Lung (tissue), 12 donors: ENCODE measurements around the gene TTLL5. TPM values are rescaled to one million over a fixed set of nuclear protein-coding genes. Genes with fewer than 3 reads are reported as not detected.

Experiments
- ATAC-seq: fragments of 200-7000 bp; cut with Tn5 transposase; one replicate; pipeline ENCODE4 v1.9.1; 2020; ENCODE audit warnings: moderate number of reproducible peaks; ENCODE audit not compliant: insufficient read depth, low FRiP score
- DNase-seq, 3 donors: peaks; one replicate each; pipeline ENCODE4 v3.0.0-alpha.2; 2013 to 2017
- H3K27ac ChIP-seq, 2 donors: one replicate each; pipeline ENCODE4 v1.5.1; 2013; ENCODE audit warnings: mild to moderate bottlenecking in 2 of 2, moderate library complexity in 2 of 2, control low read depth in 1 of 2, inconsistent platforms in 1 of 2, low read depth in 1 of 2, low read length in 1 of 2
- H3K27me3 ChIP-seq, 3 donors: one replicate each; pipeline ENCODE4 v1.5.1; 2013; ENCODE audit warnings: low read length in 2 of 3; ENCODE audit not compliant: control insufficient read depth in 3 of 3, insufficient read depth in 3 of 3
- H3K36me3 ChIP-seq, 4 donors: one replicate each; pipeline ENCODE4 v1.5.1; 2013; ENCODE audit warnings: low read length in 4 of 4, mild to moderate bottlenecking in 1 of 4, moderate library complexity in 1 of 4; ENCODE audit not compliant: control insufficient read depth in 4 of 4, insufficient read depth in 4 of 4
- H3K4me1 ChIP-seq, 5 donors: one replicate each; pipeline ENCODE4 v1.5.1; 2013; ENCODE audit warnings: low read length in 5 of 5, mild to moderate bottlenecking in 2 of 5, moderate library complexity in 1 of 5; ENCODE audit not compliant: control insufficient read depth in 5 of 5, insufficient read depth in 5 of 5
- H3K4me3 ChIP-seq: one replicate; pipeline ENCODE4 v1.5.1; 2013; ENCODE audit warnings: mild to moderate bottlenecking, control low read depth, moderate library complexity
- H3K9ac ChIP-seq, 2 donors: one replicate each; pipeline ENCODE4 v1.5.1; 2013; ENCODE audit warnings: low read length in 2 of 2, control low read depth in 1 of 2; ENCODE audit not compliant: insufficient read depth in 1 of 2
- H3K9me3 ChIP-seq, 4 donors: one replicate each; pipeline ENCODE4 v1.5.1; 2013; ENCODE audit warnings: low read length in 3 of 4, mild to moderate bottlenecking in 1 of 4, moderate library complexity in 1 of 4; ENCODE audit not compliant: control insufficient read depth in 4 of 4, insufficient read depth in 3 of 4
- CTCF ChIP-seq: IDR thresholded peaks from 2 replicates; pipeline ENCODE4 v1.5.1; 2012; ENCODE audit warnings: mild to moderate bottlenecking; ENCODE audit errors: control extremely low read depth, extremely low read depth
- WGBS, 2 donors: extraction: QIAGEN DNeasy Blood & Tissue Kit; methylation state at CpG; one replicate each; pipeline ENCODE4 v1.1.7; 2013; 5-methylcytosine and 5-hydroxymethylcytosine counted together
- polyA plus RNA-seq, 2 donors: library from polyadenylated mRNA; stranded (reverse); fragments of 200-250 nt; gene quantifications; one replicate each; pipeline ENCODE4 v1.2.1, GENCODE V29; 2013
- total RNA-seq, 2 donors: library from RNA; depleted of rRNA in 1 of 2; stranded (reverse); fragments of >200 nt in 1 of 2; gene quantifications; one replicate each; pipeline ENCODE4 v1.2.1, GENCODE V29; 2014 to 2021
- donor health status: control.
- donor health status: control.
- donor health status: Bipolar disorder and iron deficiency.
- donor health status: healthy.
- donor health status: DM: yes; HTN: yes; CAD: no.

The TTLL5 gene
- total and polyA plus RNA-seq, 4 donors, result 10.3 to 58.6 (median 28.8) TPM

DNA sequence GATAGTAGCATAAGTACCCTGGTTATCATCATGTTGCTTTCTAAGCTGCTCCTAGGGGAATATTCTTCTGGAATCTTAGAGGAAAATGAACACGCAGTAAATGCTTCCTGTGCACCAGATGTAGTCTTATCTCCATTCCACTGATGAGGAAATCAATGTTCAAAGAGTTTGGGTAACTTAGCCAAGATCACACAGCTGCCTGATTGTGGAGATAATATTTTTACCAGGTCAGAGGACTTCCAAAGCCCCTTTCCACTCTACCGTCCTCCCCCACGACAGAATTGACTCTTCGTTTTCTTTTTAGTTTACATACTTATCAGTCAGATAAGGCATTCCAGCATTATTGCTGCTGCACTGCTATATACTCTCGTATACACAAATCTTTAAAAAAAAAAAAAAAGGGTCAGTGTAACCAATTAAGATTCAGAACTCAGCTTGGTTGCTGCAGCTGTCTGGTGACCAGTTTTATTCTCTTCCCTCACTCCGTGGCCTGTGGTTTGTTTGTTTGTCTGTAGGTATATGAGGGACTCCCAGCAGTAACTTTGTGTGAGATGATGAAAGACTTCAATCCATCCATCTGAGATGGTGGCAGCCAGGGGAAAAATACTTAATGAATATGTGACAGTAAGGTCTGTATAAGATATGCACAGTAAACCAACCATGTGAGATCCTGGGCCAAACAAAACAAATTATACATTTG, 210.3 kb downstream of the TTLL5 start:
- peaks cover 2 to 49% (median 30%) of the 10 kb centered on the region in 5 donors for H3K4me1 ChIP-seq
- no peak overlapping the region for H3K9ac ChIP-seq
- H3K27me3 ChIP-seq, result no peaks in the 10 kb centered on the region
- no peak overlapping the region for H3K27ac ChIP-seq
- H3K9me3 ChIP-seq, result no peaks in the 10 kb centered on the region
- H3K36me3 ChIP-seq, result peaks cover 0 to 2% (median 0%) of the 10 kb centered on the region in 4 donors
- no peak for TF ChIP-seq CTCF
- no peak overlapping the region for H3K4me3 ChIP-seq
- ATAC-seq (no peak), DNase-seq (peak in 2 of 3 donors; percentile 54 to 61)
- 59 to 70% methylated on average over 6 of the region's 6 CpGs for WGBS, 2 donors

DNA sequence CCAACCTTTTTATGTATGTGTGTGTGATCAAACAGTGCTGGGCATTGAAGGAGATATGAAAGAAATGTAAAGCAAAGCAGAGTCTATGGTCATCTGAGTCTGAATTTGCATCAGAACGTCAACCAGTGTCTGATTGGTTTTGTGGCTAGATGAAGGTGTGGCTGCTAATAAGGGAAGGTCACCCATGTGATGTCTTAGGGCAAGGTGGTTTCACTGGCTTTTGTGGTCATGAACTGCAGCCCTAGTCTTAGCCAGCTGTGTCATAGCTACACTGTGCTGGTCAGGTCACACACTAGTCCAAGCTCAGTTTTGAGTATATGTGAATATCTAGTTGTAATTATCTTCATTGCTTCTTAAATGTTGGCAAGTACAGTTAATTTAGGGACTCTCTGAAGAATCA, 214.9 kb downstream of the TTLL5 start:
- Histone ChIP-seq H3K27me3 (no peaks in the 10 kb centered on the region), H3K27ac (no peak overlapping the region), H3K36me3 (no peaks in the 10 kb centered on the region), H3K4me1 (peaks cover 2 to 41% (median 22%) of the 10 kb centered on the region in 5 donors), H3K4me3 (no peak overlapping the region), H3K9me3 (no peaks in the 10 kb centered on the region), H3K9ac (no peak overlapping the region)
- ATAC-seq (no peak), DNase-seq (no peak)
- TF ChIP-seq CTCF, result no peak
- WGBS, 2 donors, result 69 to 79% methylated on average over 1 of the region's 1 CpG

GRCh38 chr14:75876530-75876929, 215.5 kb downstream of the TTLL5 start:
- H3K9ac ChIP-seq, result peak overlapping the region in 1 of 2 donors; percentile 29
- DNase-seq (peak in 2 of 3 donors; percentile 58 to 70), ATAC-seq (no peak)
- H3K27me3 ChIP-seq, result no peaks in the 10 kb centered on the region
- no peaks in the 10 kb centered on the region for H3K9me3 ChIP-seq
- peak overlapping the region in 1 of 2 donors; percentile 14 for H3K27ac ChIP-seq
- WGBS, 2 donors, result 78 to 85% methylated on average over 3 of the region's 3 CpGs
- H3K36me3 ChIP-seq, result no peaks in the 10 kb centered on the region
- H3K4me3 ChIP-seq, result no peak overlapping the region
- peaks cover 2 to 35% (median 18%) of the 10 kb centered on the region in 5 donors for H3K4me1 ChIP-seq
- TF ChIP-seq CTCF, result no peak
